Esophagus muscularis mucosa (tissue), 3 donors: ENCODE data around the gene MYH7.
"Not testable (repeated sequence)": the region's sequence is repeated elsewhere in the genome, so short reads cannot be mapped to it uniquely, and the experiment has no call there.

Experiments used
- CTCF ChIP-seq, 3 experiments: fragments of 200-600 bp in 2 of 3; fragments of 450-650 bp in 1 of 3; sonication (generic) in 2 of 3; IDR thresholded peaks; one replicate each; pipeline ENCODE4 v1.5.1; 2017 to 2019; ENCODE audit warnings: antibody characterized with exemption in 3 of 3, mild to moderate bottlenecking in 2 of 3, moderate library complexity in 1 of 3
- EP300 ChIP-seq: sonication (generic); formaldehyde crosslinking; IDR thresholded peaks from one replicate; pipeline ENCODE4 v1.6.1; 2017; ENCODE audit warnings: antibody characterized with exemption

GRCh38 chr14:23389871-23390270 is 45.6 kb downstream of the MYH7 start:
- TF ChIP-seq EP300; CTCF (IDR thresholded peaks at IDR 0.05): not testable (repeated sequence)
